HEK293 (cell line): Measurements from ENCODE around the gene FILIP1L.
"Not testable (repeated sequence)": the region's sequence is repeated elsewhere in the genome, so short reads cannot be mapped to it uniquely, and the experiment has no call there.

Experiments
- CTCF ChIA-PET: fragments of 350-600 bp; formaldehyde crosslinking; extraction: SDS; loops from one replicate; lab custom pipeline; 2021; ENCODE audit warnings: antibody characterized with exemption; lab: Yijun Ruan, JAX
- POLR2A ChIA-PET: fragments of 300-600 bp; formaldehyde crosslinking; extraction: SDS; loops from one replicate; lab custom pipeline; 2020; ENCODE audit warnings: antibody characterized with exemption, inconsistent platforms; lab: Yijun Ruan, JAX
- H3K27ac ChIP-seq: fragments of 200-500 bp; sonication (Bioruptor generic); 2 replicates; pipeline ENCODE4 v1.5.1; 2014; ENCODE audit warnings: low read depth, low read length, control low read depth, inconsistent platforms; ENCODE audit errors: extremely low read depth
- H3K36me3 ChIP-seq, 2 experiments: fragments of 200-500 bp in 1 of 2; sonication (Bioruptor generic) in 1 of 2; 1 replicate in 1 of 2; 2 replicates in 1 of 2; pipeline ENCODE4 v1.5.1; 2014 to 2017; ENCODE audit warnings: inconsistent platforms in 2 of 2, low read length in 2 of 2; ENCODE audit not compliant: control insufficient read depth in 2 of 2, insufficient read depth in 1 of 2
- H3K4me1 ChIP-seq: fragments of 200-500 bp; sonication (Bioruptor generic); 2 replicates; pipeline ENCODE4 v1.5.1; 2014; ENCODE audit warnings: mild to moderate bottlenecking, low read length, inconsistent platforms; ENCODE audit not compliant: control insufficient read depth, insufficient read depth
- H3K4me3 ChIP-seq: 2 replicates; pipeline ENCODE4 v1.5.1; 2011; ENCODE audit warnings: low read depth, mild to moderate bottlenecking, control low read depth, low read length, moderate library complexity
- H3K9me3 ChIP-seq: fragments of 200-500 bp; sonication (Bioruptor generic); 2 replicates; pipeline ENCODE4 v1.5.1; 2014; ENCODE audit warnings: low read depth, low read length, inconsistent platforms; ENCODE audit not compliant: control insufficient read depth, insufficient read depth
- HOXC10 ChIP-seq: sonication (generic); formaldehyde crosslinking; IDR thresholded peaks from 2 replicates; pipeline ENCODE4 v1.8.1; 2023; ENCODE audit warnings: mild to moderate bottlenecking, missing genetic modification reagents
- KLF1 ChIP-seq: fragments of 450-650 bp; formaldehyde crosslinking; IDR thresholded peaks from 2 replicates; pipeline ENCODE4 v1.5.1; 2016; ENCODE audit warnings: missing biosample characterization, missing genetic modification characterization
- ZNF133 ChIP-seq: fragments of 450-650 bp; formaldehyde crosslinking; IDR thresholded peaks from 2 replicates; pipeline ENCODE4 v1.5.1; 2016; ENCODE audit warnings: missing biosample characterization, missing genetic modification characterization
- ZNF146 ChIP-seq: fragments of 450-650 bp; formaldehyde crosslinking; IDR thresholded peaks from 2 replicates; pipeline ENCODE4 v1.5.1; 2016; ENCODE audit warnings: missing biosample characterization, missing genetic modification characterization
- ZNF239 ChIP-seq: fragments of 450-650 bp; formaldehyde crosslinking; IDR thresholded peaks from 2 replicates; pipeline ENCODE4 v1.5.1; 2016; ENCODE audit warnings: missing biosample characterization, missing genetic modification characterization
- ZNF248 ChIP-seq: fragments of 450-650 bp; formaldehyde crosslinking; IDR thresholded peaks from 2 replicates; pipeline ENCODE4 v1.5.1; 2017; ENCODE audit warnings: missing biosample characterization, missing genetic modification characterization
- ZNF324 ChIP-seq: fragments of 450-650 bp; formaldehyde crosslinking; IDR thresholded peaks from 2 replicates; pipeline ENCODE4 v1.5.1; 2016; ENCODE audit warnings: missing biosample characterization, missing genetic modification characterization
- ZNF354C ChIP-seq: fragments of 450-650 bp; formaldehyde crosslinking; IDR thresholded peaks from 2 replicates; pipeline ENCODE4 v1.5.1; 2016; ENCODE audit warnings: missing biosample characterization, missing genetic modification characterization, low read depth, borderline replicate concordance
- ZNF404 ChIP-seq: fragments of 450-650 bp; formaldehyde crosslinking; IDR thresholded peaks from 2 replicates; pipeline ENCODE4 v1.5.1; 2017; ENCODE audit warnings: missing biosample characterization, missing genetic modification characterization
- ZNF585B ChIP-seq: fragments of 450-650 bp; formaldehyde crosslinking; IDR thresholded peaks from 2 replicates; pipeline ENCODE4 v1.5.1; 2016; ENCODE audit warnings: missing biosample characterization, missing genetic modification characterization
- ZNF610 ChIP-seq: fragments of 450-650 bp; formaldehyde crosslinking; IDR thresholded peaks from 2 replicates; pipeline ENCODE4 v1.5.1; 2016; ENCODE audit warnings: missing biosample characterization, missing genetic modification characterization, borderline replicate concordance
- ZNF670 ChIP-seq: fragments of 450-650 bp; formaldehyde crosslinking; IDR thresholded peaks from 2 replicates; pipeline ENCODE4 v1.5.1; 2016; ENCODE audit warnings: missing biosample characterization, missing genetic modification characterization, low read depth
- ZNF677 ChIP-seq: fragments of 450-650 bp; IDR thresholded peaks from 2 replicates; pipeline ENCODE4 v1.5.0; 2018; ENCODE audit warnings: missing biosample characterization, mild to moderate bottlenecking, missing genetic modification characterization, moderate library complexity
- ZNF792 ChIP-seq: fragments of 450-650 bp; formaldehyde crosslinking; IDR thresholded peaks from 2 replicates; pipeline ENCODE4 v1.5.1; 2016; ENCODE audit warnings: missing biosample characterization, missing genetic modification characterization
- TF ChIP-seq, protein P1 (sequence below): fragments of 450-650 bp; formaldehyde crosslinking; IDR thresholded peaks from 2 replicates; pipeline ENCODE4 v1.5.1; 2017; ENCODE audit warnings: missing biosample characterization, missing genetic modification characterization
- TF ChIP-seq, protein P2 (sequence below): fragments of 450-650 bp; formaldehyde crosslinking; IDR thresholded peaks from 2 replicates; pipeline ENCODE4 v1.5.1; 2016; ENCODE audit warnings: missing biosample characterization, missing genetic modification characterization
- TF ChIP-seq, protein P3 (sequence below): fragments of 450-650 bp; formaldehyde crosslinking; IDR thresholded peaks from 2 replicates; pipeline ENCODE4 v1.5.1; 2017; ENCODE audit warnings: missing biosample characterization, missing genetic modification characterization

The FILIP1L gene

GRCh38 chr3:100057716-100058575, 56.4 kb downstream of the FILIP1L start:
- ChIA-PET CTCF (interaction anchor here (0.7 to 1.3 kb wide), 6 partner anchors 10 to 220 kb away, joined by 3 to 6 read pairs (median 3); no protein-coding TSS in a partner anchor), POLR2A (no interaction called here)
- Histone ChIP-seq H3K4me3 (no peak overlapping the region), H3K36me3 (no peaks in the 10 kb centered on the region), H3K27ac (no peak overlapping the region), H3K9me3 (no peaks in the 10 kb centered on the region), H3K4me1 (no peaks in the 10 kb centered on the region)
- no peak for TF ChIP-seq ZNF792 (tag by site-specific recombination)
- TF ChIP-seq ZNF404 (tag by site-specific recombination), result no peak
- no peak for TF ChIP-seq ZNF354C
- TF ChIP-seq ZNF670 (tag by site-specific recombination), result no peak
- TF ChIP-seq ZNF248 (tag by site-specific recombination), result no peak
- TF ChIP-seq, protein P1, sequence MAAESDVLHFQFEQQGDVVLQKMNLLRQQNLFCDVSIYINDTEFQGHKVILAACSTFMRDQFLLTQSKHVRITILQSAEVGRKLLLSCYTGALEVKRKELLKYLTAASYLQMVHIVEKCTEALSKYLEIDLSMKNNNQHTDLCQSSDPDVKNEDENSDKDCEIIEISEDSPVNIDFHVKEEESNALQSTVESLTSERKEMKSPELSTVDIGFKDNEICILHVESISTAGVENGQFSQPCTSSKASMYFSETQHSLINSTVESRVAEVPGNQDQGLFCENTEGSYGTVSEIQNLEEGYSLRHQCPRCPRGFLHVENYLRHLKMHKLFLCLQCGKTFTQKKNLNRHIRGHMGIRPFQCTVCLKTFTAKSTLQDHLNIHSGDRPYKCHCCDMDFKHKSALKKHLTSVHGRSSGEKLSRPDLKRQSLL (tag by site-specific recombination), result no peak
- no peak for TF ChIP-seq ZNF585B (tag by site-specific recombination)
- TF ChIP-seq, protein P2, sequence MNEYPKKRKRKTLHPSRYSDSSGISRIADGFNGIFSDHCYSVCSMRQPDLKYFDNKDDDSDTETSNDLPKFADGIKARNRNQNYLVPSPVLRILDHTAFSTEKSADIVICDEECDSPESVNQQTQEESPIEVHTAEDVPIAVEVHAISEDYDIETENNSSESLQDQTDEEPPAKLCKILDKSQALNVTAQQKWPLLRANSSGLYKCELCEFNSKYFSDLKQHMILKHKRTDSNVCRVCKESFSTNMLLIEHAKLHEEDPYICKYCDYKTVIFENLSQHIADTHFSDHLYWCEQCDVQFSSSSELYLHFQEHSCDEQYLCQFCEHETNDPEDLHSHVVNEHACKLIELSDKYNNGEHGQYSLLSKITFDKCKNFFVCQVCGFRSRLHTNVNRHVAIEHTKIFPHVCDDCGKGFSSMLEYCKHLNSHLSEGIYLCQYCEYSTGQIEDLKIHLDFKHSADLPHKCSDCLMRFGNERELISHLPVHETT, result no peak
- no peak for TF ChIP-seq ZNF239 (tag by site-specific recombination)
- TF ChIP-seq ZNF610, result no peak
- TF ChIP-seq ZNF324, result no peak
- no peak for TF ChIP-seq HOXC10 (CRISPR knock-in tag)
- TF ChIP-seq ZNF677 (tag by site-specific recombination), result no peak
- TF ChIP-seq, protein P3, sequence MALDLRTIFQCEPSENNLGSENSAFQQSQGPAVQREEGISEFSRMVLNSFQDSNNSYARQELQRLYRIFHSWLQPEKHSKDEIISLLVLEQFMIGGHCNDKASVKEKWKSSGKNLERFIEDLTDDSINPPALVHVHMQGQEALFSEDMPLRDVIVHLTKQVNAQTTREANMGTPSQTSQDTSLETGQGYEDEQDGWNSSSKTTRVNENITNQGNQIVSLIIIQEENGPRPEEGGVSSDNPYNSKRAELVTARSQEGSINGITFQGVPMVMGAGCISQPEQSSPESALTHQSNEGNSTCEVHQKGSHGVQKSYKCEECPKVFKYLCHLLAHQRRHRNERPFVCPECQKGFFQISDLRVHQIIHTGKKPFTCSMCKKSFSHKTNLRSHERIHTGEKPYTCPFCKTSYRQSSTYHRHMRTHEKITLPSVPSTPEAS (tag by site-specific recombination), result no peak

DNA sequence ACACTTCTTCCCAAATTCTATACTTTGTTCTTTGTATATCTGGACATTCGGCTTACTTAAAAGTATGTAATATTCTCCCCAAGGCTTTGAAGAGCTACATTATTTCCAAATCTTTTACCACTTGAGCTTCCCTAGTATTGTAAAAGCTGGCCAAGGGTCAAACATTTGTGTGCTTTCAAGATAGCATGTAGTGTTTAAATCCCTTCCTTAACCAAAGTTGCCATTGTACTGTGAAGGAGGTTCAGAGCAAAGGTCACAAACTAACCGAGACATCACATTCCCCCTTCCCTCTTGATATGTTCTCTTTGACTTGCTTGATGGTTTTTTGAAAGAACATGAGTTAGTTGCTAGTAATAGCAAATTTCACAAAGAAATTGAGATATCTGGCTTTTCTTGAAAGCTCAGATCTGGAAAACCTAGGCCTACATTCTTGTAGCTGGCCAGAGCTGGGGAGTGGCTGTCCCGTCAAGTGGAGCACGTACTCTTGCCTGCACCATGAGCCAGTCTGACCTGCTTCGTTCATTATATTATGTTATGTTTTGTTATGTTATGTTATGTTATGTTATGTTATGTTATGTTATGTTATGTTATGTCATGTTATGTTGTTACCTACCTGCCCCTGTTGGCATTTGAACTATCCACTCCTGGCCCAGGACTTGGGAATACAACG, 60.2 kb downstream of the FILIP1L start:
- TF ChIP-seq KLF1 (tag by site-specific recombination) (no peak), ZNF133 (no peak)
- Histone ChIP-seq H3K36me3 (no peaks in the 10 kb centered on the region), H3K9me3 (no peaks in the 10 kb centered on the region), H3K4me1 (0 out of 2 replicates have a peak, but pooled peaks cover under 1% of the 10 kb centered on the region), H3K27ac (no peak overlapping the region), H3K4me3 (no peak overlapping the region)
- ChIA-PET CTCF (no interaction called here), POLR2A (no interaction called here)

- H3K9me3 ChIP-seq, H3K27ac ChIP-seq, H3K36me3 ChIP-seq, H3K4me3 ChIP-seq, CTCF ChIA-PET, POLR2A ChIA-PET: not testable (repeated sequence)
- peak; percentile 91 for TF ChIP-seq ZNF146 (tag by site-specific recombination)
- TF ChIP-seq, all 188 proteins: peak for 1; not testable (repeated sequence) for 187
- not testable (repeated sequence) for H3K4me1 ChIP-seq
These were observed 62.8 kb downstream of the FILIP1L start for GRCh38 chr3:100051513-100051912.
